Measurements from ENCODE around the gene ZNF605.

- TF ChIP-seq EZH2 (IDR thresholded peaks at IDR 0.05; ENCODE audit: borderline replicate concordance, insufficient read depth, low read depth, low read length, poor library complexity, severe bottlenecking) = no peak
- TF ChIP-seq CTCF (IDR thresholded peaks at IDR 0.05) = no peak
Measured at GRCh38 chr12:132909030-132909368, 47.1 kb downstream of the ZNF605 start.

Measured in B cell (primary cell).